PFSK-1 (cell line): Measurements from ENCODE around the gene PRMT7.

Experiments used
- FOXP2 ChIP-seq: optimal IDR thresholded peaks from 2 replicates; pipeline ENCODE3; 2011; ENCODE audit warnings: borderline replicate concordance, control low read depth, inconsistent platforms; ENCODE audit not compliant: insufficient read depth; ENCODE audit errors: extremely low read length, extremely low read depth
- POLR2AphosphoS5 ChIP-seq: IDR thresholded peaks from 2 replicates; pipeline ENCODE4 v1.6.1; 2012; ENCODE audit warnings: low read depth, mild to moderate bottlenecking, control low read depth, low read length, moderate library complexity
- REST ChIP-seq, 2 experiments: IDR thresholded peaks; 2 replicates each; pipeline versions ENCODE4 v1.6.1 to v1.8.0; 2011 to 2012; ENCODE audit warnings: low read depth in 2 of 2, low read length in 2 of 2, control low read depth in 1 of 2, inconsistent platforms in 1 of 2, mild to moderate bottlenecking in 1 of 2, moderate library complexity in 1 of 2; ENCODE audit not compliant: insufficient read depth in 1 of 2
- SIN3A ChIP-seq: IDR thresholded peaks from 2 replicates; pipeline ENCODE4 v1.6.1; 2012; ENCODE audit warnings: mild to moderate bottlenecking, low read length, moderate library complexity, borderline replicate concordance; ENCODE audit not compliant: insufficient read depth
- TAF1 ChIP-seq: IDR thresholded peaks from 2 replicates; pipeline ENCODE4 v1.6.1; 2012; ENCODE audit warnings: low read length, control low read depth, borderline replicate concordance; ENCODE audit not compliant: insufficient read depth

Gene PRMT7

DNA sequence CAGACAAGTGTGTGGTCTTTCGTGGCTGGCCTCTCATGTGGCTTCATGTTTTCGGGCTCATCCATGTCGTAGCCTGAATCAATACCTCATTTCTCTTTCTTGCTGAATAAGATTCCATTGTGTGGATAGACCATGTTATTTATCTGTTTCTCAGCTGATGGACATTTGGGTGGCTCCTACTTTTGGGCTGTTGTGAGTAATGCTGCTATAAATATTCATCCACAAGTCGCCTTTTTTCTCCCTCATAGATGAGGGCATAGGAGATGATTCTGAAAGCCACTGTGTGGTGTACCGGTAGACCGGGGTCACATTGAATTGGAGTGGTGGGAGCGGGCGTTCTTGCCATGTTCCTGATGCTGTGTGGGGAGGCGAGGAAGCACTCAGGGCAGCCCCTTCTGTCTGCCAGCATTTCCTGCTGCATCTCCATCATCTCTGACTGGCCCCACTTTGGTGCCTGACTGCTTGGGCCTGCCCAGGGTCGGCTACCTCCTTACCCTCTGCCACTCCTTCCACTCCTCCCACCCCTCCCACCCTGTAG is 40.1 kb downstream of the PRMT7 start:
- TF ChIP-seq SIN3A (no peak), REST (IDR thresholded peaks at IDR 0.05; ENCODE audit: insufficient read depth in 1 of 2, low read depth in 2 of 2, low read length in 2 of 2) (no peak), FOXP2 (no peak), POLR2AphosphoS5 (no peak), TAF1 (no peak)

DNA sequence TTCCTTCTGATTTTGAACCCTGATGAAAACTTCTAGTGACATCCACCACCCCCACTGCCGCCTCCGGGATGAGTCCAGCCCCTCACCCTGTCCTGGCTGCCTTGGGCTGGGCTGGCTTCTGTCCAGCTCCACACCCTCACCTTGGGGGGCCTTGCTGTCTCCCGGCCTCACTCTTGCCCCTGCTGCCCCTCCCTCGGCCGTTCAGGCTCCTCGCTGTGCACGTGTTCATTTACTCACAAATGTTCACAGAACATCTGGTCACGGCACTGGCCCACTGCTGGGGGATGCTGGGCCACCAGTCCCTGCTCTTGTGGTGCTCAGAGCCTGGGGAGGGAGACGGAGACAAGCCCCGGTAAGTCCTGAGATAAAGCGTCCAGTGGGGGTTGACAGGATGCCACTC is 40.6 kb downstream of the PRMT7 start:
- no peak for TF ChIP-seq FOXP2
- no peak for TF ChIP-seq REST (IDR thresholded peaks at IDR 0.05; ENCODE audit: insufficient read depth in 1 of 2, low read depth in 2 of 2, low read length in 2 of 2)
- no peak for TF ChIP-seq SIN3A
- no peak for TF ChIP-seq POLR2AphosphoS5
- no peak for TF ChIP-seq TAF1

- TF ChIP-seq FOXP2 (no peak), REST (IDR thresholded peaks at IDR 0.05; ENCODE audit: insufficient read depth in 1 of 2, low read depth in 2 of 2, low read length in 2 of 2) (no peak), SIN3A (no peak), TAF1 (no peak), POLR2AphosphoS5 (no peak)
Observed at GRCh38 chr16:68351991-68352431, 41.2 kb downstream of the PRMT7 start.

- TF ChIP-seq REST (IDR thresholded peaks at IDR 0.05; ENCODE audit: insufficient read depth in 1 of 2, low read depth in 2 of 2, low read length in 2 of 2) (no peak), SIN3A (no peak), FOXP2 (no peak)
Observed at GRCh38 chr16:68353366-68353765, 42.5 kb downstream of the PRMT7 start.

DNA sequence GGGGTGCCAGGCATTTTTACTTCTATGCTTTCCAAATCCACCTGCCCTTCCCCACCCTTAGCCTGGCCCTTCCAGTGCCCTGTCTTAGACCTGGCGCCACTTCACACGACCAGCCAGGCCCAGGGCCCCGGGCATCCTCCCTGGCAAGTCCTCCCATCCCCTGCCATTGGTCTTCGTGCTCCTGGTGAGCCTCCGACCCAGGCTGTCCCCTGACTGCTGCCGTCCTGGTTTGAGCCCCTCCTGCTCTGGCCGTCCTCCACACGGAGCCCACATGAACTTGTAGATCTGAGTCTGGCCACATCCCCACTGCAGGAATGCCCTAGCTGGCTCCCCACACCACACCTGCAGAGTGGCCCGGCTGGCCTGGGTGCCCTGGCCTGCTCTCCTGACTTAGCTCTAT is 44.0 kb downstream of the PRMT7 start:
- TF ChIP-seq REST (IDR thresholded peaks at IDR 0.05; ENCODE audit: insufficient read depth in 1 of 2, low read depth in 2 of 2, low read length in 2 of 2) (no peak), POLR2AphosphoS5 (no peak), TAF1 (no peak), FOXP2 (no peak), SIN3A (no peak)
